ENCODE measurements around the gene PID1.

The PID1 gene

DNA sequence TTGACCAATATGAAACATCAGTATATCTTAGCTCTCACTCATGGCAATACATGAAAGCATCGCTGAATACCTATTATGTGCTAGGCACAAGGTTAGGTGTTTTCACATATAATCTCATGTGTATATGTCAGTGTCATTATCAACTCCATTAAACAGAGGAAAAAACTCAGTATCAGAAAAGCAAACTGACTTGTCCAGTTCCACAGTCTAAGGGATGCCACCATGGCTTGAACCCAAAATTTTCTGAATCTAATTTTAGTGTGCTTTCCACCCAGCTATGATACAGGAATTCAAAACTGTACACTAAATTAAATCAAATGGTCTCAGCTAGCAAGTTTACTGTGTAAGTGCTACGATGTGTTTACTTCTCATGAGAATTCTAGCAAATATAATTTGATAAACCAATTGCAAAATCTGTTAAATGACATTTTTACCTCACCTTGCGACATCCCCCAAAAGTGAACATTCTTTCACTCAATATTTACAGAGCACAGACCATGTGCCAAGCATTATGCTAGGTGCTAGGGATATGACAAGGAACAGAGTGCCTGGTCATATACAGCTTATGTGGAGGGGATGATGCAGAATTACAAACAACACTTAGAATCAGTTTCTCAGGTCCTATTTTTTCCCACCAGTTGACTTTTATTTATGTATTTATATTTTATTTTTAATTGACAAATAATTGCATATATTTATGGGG is 211.6 kb downstream of the PID1 start:
- no peak for DNase-seq

DNA sequence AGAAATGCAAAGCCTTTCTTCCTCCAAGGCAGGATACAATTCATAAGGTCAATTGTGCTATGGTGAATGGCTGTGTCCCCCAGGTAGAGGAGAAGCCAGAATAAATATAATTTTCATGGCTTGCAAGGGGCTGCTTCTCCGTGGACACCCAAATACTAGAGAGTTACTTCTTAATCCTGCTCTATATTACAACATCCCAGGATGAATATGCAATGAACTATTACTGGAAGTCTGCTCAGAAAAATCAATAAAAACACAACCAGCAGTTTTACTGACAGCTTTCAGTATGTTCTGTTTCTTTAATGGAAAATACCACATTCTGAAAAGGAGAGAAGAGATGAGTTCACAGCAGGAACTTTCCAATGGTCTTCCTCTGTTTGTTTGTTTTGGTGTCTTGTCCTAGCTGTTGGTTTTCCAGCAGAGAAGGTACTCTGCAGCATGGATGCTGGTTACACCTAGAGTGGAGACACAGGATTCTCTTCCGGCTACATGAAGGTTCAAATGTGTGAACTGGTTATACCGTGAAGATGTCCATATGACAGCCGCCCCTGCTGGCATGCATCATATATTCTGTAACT is 213.0 kb downstream of the PID1 start:
- DNase-seq = no peak

DNA sequence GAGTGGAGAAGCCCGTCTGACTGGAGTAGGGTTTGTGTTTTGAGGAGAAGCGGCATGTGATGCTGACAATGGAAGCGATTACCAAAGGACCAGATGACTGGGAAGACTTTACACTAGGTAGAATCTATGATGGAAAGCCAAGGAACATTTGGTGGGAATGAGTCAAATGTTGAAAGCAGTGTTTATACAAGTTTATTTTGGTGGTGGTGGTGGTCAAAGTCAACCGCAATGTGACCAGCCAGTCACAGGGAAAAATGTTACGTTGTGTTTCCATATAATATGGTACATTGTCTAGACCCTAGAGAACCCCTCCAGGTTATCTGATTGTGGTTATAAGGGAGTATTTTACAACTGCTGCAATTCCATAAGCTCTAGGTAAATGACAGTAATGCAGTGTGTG is 216.8 kb downstream of the PID1 start:
- DNase-seq = no peak

GRCh38 chr2:229051798-229052197 is 219.3 kb downstream of the PID1 start:
- no peak for DNase-seq

- no peak for DNase-seq
These were observed 221.0 kb downstream of the PID1 start for GRCh38 chr2:229050133-229050532.

DNA sequence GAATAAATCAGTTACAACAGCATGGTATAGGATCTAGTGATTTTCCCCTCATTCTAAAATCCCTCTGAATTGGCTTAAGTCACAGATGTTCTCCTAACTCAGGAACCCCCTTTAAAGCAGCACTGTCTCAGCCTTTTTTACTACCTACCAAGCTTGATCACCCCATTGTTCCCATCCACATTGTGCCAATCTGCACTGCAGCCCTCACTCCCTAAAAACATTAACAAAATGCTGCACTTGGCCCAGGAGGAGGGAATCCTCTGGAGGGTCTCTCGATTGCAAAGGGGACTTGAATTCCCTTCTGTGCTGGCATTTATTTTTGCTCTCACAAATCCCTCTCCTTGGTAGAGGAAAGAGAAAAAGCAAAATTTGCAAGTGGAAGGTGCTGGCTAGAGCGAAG is 223.0 kb downstream of the PID1 start:
- DNase-seq = no peak

DNA sequence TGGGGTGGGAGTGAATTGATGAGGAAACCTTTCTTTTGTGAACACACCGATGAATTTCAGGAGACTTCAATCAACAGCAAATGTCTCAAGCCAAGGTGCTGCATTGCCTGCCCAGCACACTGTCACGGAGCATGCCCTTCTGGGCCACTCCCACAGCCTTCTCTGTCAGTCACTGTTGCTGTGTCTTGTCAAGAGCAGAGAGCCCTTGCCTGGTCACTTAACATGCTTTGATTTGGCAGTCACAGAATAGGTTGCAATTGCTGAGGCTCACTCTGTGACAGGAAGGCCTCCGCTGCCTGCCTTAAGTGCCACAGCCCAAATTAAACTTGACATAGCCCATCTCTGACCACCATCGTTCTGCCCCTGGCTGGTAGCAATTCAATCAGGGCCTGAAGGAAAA is 225.4 kb downstream of the PID1 start:
- DNase-seq = no peak

DNA sequence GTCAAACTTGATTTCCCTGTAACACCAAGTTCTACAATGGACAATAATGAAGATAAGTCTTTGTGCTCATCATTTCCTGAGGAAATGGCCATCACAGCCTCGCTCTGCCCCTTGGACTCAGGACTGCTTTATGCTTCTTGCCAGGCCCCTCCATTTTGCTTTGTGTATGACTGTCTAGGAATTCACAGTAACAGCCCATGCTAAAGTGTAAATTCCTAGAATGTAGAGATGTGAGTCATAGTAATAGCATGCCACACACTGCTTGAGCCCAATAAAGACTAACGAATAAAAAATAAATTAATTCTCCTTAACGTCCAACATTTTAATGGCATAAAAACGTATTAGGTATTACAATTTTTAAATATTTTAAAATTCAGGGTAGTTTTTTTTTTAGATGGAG is 226.5 kb downstream of the PID1 start:
- no peak for DNase-seq

- DNase-seq = no peak
These were observed 227.4 kb downstream of the PID1 start for GRCh38 chr2:229043681-229044080.

GRCh38 chr2:229042349-229042748 is 228.7 kb downstream of the PID1 start:
- DNase-seq = no peak

DNA sequence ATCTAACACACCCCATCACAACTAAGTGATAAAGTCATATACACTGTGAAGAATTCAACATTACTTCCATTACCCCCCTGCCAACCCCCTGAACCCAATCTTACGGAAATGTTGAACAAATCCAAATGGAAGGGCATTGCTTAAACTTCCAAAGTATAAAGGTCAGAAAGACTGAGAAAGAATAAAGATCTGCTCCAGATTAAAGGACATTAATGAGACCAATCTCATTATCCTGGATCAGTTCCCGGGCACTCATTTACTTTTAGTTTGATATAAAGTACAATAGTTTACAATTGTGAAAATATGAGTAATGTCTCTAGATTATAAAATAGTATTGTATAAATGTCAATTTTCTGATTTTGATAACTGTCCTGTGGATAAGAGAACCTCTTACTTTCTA is 229.4 kb downstream of the PID1 start:
- no peak for DNase-seq

DNA sequence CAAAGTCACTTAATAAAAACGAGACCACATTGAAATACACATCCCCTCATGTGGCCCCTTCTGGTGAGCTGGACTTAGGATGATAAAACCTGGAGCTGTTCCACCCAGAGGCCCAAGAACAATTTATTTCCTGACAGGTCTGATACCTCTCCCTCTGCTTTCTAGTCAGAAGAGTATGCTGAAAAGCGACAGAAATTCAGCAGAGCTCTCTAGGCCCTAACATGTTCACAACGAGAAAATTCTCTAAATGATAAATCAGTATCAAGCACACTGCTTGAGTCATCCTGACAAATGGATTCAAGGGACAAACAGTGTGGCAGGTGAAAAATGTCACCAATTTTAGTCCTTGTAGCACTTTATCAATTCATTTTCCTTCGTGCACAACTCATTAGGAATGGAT is 233.5 kb downstream of the PID1 start:
- no peak for DNase-seq

DNA sequence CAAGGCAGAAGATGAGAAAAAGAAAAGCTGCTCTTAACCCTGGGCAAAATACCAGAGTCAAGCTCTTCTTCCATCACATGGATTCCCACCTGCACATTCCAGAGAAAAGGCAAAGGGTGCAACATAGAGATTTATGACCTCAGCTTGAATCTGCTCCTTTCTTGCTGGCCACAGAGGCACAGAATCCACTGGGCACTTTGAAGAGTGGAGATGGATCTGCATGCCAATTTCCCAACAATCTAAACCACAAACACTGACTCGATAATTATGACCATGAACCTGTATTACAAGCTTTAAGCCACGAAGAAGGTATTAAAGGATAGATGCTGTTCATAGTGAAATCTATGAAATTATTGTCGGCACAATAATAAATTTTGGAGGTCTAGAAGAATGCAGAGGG is 237.3 kb downstream of the PID1 start:
- no peak for DNase-seq

- DNase-seq = no peak
These were observed 238.4 kb downstream of the PID1 start for GRCh38 chr2:229032608-229033234.

GRCh38 chr2:229027353-229028105 is 243.6 kb downstream of the PID1 start:
- DNase-seq = no peak

DNA sequence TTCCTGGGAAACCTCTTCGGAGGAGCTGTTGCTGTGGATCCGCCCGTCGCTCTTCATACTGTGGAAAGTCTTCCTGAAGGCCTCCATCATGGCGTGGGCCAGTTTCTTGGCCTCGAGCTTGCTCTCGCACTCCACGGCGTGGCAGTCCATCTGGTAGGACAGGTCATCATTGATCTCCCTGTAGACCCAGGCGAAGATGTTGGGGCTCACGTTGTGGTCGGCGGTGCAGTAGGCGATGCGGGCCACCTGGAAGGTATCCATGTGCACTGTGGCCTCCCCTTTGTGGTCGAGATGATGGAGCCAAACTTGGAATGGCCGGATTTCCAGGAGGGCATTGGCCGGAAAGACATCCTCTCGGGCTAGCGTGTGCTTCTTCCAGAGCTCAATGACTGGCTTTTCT is 245.4 kb downstream of the PID1 start:
- DNase-seq = no peak

DNA sequence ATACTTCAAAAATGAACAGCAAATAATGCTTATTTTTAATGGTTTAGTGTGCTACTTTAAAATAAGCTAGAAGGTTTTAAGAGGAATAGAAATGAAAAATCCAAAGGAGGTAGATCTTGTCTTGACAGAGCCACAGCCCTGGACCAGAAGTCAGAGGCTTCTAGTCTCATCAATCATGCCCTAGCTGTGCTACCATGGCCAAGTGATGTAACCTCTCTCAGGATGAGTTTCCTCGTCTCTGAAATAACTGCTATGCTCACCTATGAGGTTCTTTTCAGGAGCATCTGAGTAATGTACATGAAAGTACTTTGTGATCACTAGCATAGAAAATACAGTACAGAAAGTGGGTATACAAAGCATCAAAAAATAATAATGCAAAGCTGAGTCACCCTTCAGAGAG is 248.4 kb downstream of the PID1 start:
- DNase-seq = no peak

DNA sequence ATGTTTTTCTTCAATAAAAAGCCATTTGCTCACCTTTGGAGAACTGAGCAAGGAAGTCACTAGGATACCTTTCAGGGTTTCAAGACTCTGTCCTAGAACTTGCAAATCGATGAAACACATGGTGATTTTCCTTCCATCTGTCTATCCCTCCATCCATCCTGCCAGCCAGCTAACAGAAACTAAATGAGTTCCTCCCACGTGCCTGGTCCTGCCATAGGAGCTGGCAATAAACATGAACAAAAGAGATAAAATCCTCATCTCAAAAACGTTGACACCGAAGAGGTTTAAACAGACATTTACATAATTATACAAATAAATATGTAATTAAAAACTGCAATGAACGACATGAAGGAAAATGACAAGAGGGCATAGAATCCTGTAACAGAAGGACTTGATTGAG is 249.0 kb downstream of the PID1 start:
- DNase-seq = no peak

- no peak for DNase-seq
These were observed 261.3 kb downstream of the PID1 start for GRCh38 chr2:229009816-229010215.

- no peak for DNase-seq
These were observed 267.8 kb downstream of the PID1 start for GRCh38 chr2:229003256-229003655.

DNA sequence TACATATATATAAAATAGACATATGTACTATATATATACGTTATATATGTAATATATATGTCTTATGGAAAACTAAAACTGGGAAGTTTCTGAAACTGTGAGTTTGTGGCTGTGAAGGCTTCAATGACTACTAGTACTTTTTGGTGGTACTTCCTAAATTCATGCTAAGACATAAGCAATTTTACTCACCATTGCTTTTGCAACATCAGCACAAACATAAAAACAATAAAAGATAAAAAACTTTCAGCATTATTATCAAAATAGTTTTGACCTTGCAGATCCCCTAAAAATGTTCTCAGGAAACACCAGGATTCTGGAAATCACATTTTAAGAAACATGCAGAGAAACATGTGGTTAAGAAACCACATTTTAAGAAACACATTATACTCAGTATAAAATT is 269.9 kb downstream of the PID1 start:
- DNase-seq = no peak

- DNase-seq = no peak
These were observed 271.8 kb downstream of the PID1 start for GRCh38 chr2:228999326-228999725.

DNA sequence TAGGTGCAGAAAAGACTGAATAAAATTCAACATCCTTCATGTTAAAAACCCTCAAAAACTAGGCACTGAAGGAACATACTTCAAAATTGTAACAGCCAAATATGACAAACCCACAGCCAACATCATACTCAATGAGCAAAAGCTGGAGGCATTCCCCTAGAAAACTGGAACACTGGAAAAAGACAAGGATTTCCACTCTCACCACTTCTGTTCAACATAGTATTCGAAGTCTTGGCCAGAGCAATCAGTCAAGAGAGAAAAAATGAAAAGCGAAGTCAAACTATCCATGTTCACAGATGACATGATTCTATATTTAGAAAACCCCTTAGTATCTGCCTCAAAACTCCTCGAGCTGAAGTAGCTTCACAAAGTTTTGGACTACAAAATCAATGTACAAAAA is 282.3 kb downstream of the PID1 start:
- DNase-seq = no peak
